DOHH2 (cell line): ENCODE results near the gene AP1M2.
A peak's percentile ranks its signal among the peaks of the same experiment; 100 is the strongest.
"Not testable (repeated sequence)": the region's sequence is repeated elsewhere in the genome, so short reads cannot be mapped to it uniquely, and the experiment has no call there.

Experiments
- H3F3A ChIP-seq: fragments of 200-600 bp; sonication (generic), shearing (Covaris generic); 2 replicates; pipeline ENCODE4 v1.6.0; 2016; ENCODE audit warnings: antibody characterized with exemption, mild to moderate bottlenecking; ENCODE audit not compliant: control insufficient read depth, insufficient read depth
- H3K27ac ChIP-seq: fragments of 200-600 bp; sonication (generic); 2 replicates; pipeline ENCODE4 v1.5.1; 2014; ENCODE audit warnings: low read depth, mild to moderate bottlenecking, low read length, moderate library complexity
- H3K27me3 ChIP-seq: fragments of 200-600 bp; sonication (generic); 2 replicates; pipeline ENCODE4 v1.6.1; 2014; ENCODE audit warnings: mild to moderate bottlenecking, low read length, mixed read lengths; ENCODE audit not compliant: control insufficient read depth
- H3K36me3 ChIP-seq: fragments of 200-600 bp; sonication (generic); 2 replicates; pipeline ENCODE4 v1.6.1; 2014; ENCODE audit warnings: mild to moderate bottlenecking, low read length, moderate library complexity, mixed read lengths; ENCODE audit not compliant: control insufficient read depth
- H3K4me1 ChIP-seq: fragments of 200-600 bp; sonication (generic); 2 replicates; pipeline ENCODE4 v1.6.1; 2014; ENCODE audit warnings: mild to moderate bottlenecking, low read length, mixed read lengths; ENCODE audit not compliant: control insufficient read depth
- H3K4me2 ChIP-seq: fragments of 200-600 bp; sonication (generic); 2 replicates; pipeline ENCODE4 v1.6.0; 2014; ENCODE audit warnings: mild to moderate bottlenecking, low read length, moderate library complexity
- H3K4me3 ChIP-seq: fragments of 200-600 bp; sonication (generic); 2 replicates; pipeline ENCODE4 v1.5.1; 2014; ENCODE audit warnings: mild to moderate bottlenecking, low read length, mixed read lengths
- H3K79me2 ChIP-seq: fragments of 200-600 bp; sonication (generic); 2 replicates; pipeline ENCODE4 v1.6.1; 2014; ENCODE audit warnings: mild to moderate bottlenecking, low read length, mixed read lengths; ENCODE audit not compliant: control insufficient read depth
- H3K9me2 ChIP-seq: fragments of 200-600 bp; sonication (generic); replicated peaks from 2 replicates; pipeline ENCODE4 v1.6.1; 2014; ENCODE audit warnings: mild to moderate bottlenecking, low read length, mixed read lengths; ENCODE audit not compliant: control insufficient read depth
- H3K9me3 ChIP-seq: fragments of 200-600 bp; sonication (generic); 2 replicates; pipeline ENCODE4 v1.6.1; 2014; ENCODE audit warnings: antibody characterized with exemption, low read length, mixed read lengths; ENCODE audit not compliant: control insufficient read depth, insufficient read depth
- H4K20me1 ChIP-seq: fragments of 200-600 bp; sonication (generic); 2 replicates; pipeline ENCODE4 v1.6.0; 2014; ENCODE audit warnings: low read depth, mild to moderate bottlenecking, antibody characterized with exemption, low read length, moderate library complexity; ENCODE audit not compliant: control insufficient read depth, insufficient read depth
- EZH2phosphoT487 ChIP-seq: fragments of 200-600 bp; sonication (generic); IDR thresholded peaks from 2 replicates; pipeline ENCODE4 v1.6.1; 2017; ENCODE audit warnings: borderline replicate concordance, mild to moderate bottlenecking, antibody characterized with exemption, low read length, moderate library complexity, mixed read lengths
- TF ChIP-seq, protein P1 (sequence below): fragments of 200-600 bp; sonication (generic); IDR thresholded peaks from one replicate; pipeline ENCODE4 v1.5.1; 2014; ENCODE audit warnings: antibody characterized with exemption, mild to moderate bottlenecking, low read depth, low read length; ENCODE audit not compliant: poor library complexity, severe bottlenecking

The AP1M2 gene

DNA sequence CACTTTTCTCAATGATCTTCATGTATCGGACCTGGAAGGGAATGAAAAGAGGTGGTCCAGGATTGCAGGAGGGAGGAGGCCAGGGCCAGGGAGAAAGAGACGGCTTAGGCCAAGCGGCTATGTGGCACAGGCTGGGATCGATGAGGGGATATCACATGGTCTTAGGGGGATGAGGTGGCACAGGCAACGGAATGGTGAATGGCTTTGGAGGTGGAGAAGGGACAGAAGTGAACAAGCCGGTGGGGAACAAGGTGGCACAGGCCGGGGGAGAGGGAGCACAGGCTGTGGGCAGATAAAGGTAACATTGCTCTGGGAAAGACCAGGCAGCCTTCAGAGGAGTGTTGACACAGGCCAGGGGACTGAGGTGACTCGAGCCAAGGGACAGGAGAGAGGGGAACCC, 12.7 kb downstream of the AP1M2 start:
- H3F3A ChIP-seq: peaks cover 5% of the 10 kb centered on the region
- no peak overlapping the region for H3K4me3 ChIP-seq
- no peaks in the 10 kb centered on the region for H4K20me1 ChIP-seq
- peaks cover 8% of the 10 kb centered on the region for H3K4me1 ChIP-seq
- no peaks in the 10 kb centered on the region for H3K9me3 ChIP-seq
- H3K27ac ChIP-seq: no peak overlapping the region
- H3K36me3 ChIP-seq: no peaks in the 10 kb centered on the region
- no peaks in the 10 kb centered on the region for H3K27me3 ChIP-seq
- TF ChIP-seq, protein P1, sequence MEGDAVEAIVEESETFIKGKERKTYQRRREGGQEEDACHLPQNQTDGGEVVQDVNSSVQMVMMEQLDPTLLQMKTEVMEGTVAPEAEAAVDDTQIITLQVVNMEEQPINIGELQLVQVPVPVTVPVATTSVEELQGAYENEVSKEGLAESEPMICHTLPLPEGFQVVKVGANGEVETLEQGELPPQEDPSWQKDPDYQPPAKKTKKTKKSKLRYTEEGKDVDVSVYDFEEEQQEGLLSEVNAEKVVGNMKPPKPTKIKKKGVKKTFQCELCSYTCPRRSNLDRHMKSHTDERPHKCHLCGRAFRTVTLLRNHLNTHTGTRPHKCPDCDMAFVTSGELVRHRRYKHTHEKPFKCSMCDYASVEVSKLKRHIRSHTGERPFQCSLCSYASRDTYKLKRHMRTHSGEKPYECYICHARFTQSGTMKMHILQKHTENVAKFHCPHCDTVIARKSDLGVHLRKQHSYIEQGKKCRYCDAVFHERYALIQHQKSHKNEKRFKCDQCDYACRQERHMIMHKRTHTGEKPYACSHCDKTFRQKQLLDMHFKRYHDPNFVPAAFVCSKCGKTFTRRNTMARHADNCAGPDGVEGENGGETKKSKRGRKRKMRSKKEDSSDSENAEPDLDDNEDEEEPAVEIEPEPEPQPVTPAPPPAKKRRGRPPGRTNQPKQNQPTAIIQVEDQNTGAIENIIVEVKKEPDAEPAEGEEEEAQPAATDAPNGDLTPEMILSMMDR: no peak
- no peak for TF ChIP-seq EZH2phosphoT487
- 0 out of 2 replicates have a peak, but pooled peaks cover 2% of the 10 kb centered on the region for H3K79me2 ChIP-seq
- H3K9me2 ChIP-seq: no peaks in the 10 kb centered on the region
- no peak overlapping the region for H3K4me2 ChIP-seq

DNA sequence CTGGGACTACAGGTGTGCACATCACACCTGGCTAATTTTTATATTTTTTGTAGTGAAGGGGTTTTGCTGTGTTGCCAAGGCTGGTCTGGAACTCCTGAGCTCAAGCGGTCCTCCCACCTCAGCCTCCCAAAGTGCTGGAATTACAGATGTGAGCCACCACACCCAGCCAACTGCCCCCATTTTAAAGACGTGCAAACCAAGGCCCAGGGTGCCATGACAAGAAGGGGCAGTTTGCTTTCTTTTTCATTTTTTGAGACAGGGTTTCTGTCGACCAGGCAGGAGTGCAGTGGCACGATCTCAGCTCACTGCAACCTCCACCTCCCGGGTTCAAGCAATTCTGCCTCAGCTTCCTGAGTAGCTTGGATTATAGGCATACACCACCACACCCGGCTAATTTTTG, 13.3 kb downstream of the AP1M2 start:
- not testable (repeated sequence) for H3K27ac ChIP-seq, H3K4me1 ChIP-seq, H3K9me2 ChIP-seq, H3K36me3 ChIP-seq, H3K27me3 ChIP-seq, H3F3A ChIP-seq, H3K79me2 ChIP-seq, H4K20me1 ChIP-seq, H3K9me3 ChIP-seq, H3K4me3 ChIP-seq, H3K4me2 ChIP-seq

DNA sequence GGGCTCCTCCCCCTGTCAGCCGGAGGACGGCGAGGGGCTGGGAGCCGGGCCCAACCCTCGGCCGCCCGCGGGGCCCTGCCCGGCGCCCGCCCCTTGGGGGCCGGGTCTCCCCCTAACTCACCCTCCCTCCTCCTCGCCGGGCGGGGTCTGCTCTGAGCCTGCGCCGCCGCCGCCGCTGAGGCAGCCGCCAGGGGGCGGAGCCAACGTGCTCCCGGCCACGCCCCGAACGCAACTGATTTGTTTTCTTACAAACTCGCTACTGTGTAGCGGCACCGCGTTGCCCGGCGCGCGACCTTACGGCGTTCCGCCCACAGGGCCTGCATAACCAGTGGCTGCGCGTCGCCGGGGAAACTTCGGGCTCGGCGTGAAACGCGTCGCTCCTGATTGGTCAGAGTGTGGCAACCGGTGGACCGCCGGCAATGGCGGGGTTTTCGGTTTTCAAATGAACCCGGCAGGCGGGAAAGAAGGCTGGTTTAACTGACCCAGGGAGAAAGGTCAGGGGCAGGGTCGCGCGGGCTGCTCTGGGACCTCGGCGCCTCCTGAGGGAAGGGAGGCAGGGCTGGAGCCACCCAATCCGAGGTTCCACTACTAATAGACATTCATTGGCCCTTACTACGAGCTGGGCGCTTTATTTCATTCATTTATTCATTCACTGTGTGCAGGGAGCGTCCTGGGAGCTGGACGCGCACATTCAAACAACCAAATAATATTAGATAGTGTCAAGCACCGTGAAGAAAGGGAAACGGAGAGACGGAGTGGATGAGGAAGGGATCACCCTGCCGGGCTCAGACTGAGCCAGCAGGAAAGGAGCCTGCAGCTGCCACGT, 18.1 kb downstream of the AP1M2 start, which contains the start of gene CDKN2D:
Gene CDKN2D, minus strand, starts transcription at position 154 of the 826 bp plus-strand sequence. CDS start 326 bp downstream, outside the sequence.
- peak within 1 kb of the TSS; percentile 92 for H3K27ac ChIP-seq
- peaks cover 42% of the 10 kb centered on the region for H3K4me1 ChIP-seq

More for the DNA sequence above, 18.1 kb downstream of the AP1M2 start, which contains the start of gene CDKN2D:
- H3K9me2 ChIP-seq: no peaks in the 10 kb centered on the region
- peaks cover 33% of the 10 kb centered on the region for H3K79me2 ChIP-seq
- peak within 1 kb of the TSS; percentile 87 for H3K4me3 ChIP-seq
- no peaks in the 10 kb centered on the region for H3K27me3 ChIP-seq
- peaks cover 21% of the 10 kb centered on the region for H3F3A ChIP-seq
- H3K36me3 ChIP-seq: peaks cover 12% of the 10 kb centered on the region
- TF ChIP-seq EZH2phosphoT487: no peak
- TF ChIP-seq, protein P1: no peak
- no peaks in the 10 kb centered on the region for H3K9me3 ChIP-seq
- H3K4me2 ChIP-seq: peak within 1 kb of the TSS; percentile 92
- no peaks in the 10 kb centered on the region for H4K20me1 ChIP-seq
